ENCODE data around the gene PIP5K1B.

Gene PIP5K1B

GRCh38 chr9:68793605-68794343 lies 88.7 kb downstream of the PIP5K1B start:
- Histone ChIP-seq H3K4me3 (ENCODE audit: low read depth in 1 of 2, low read length in 2 of 2) (no peak overlapping the region), H3K27ac (ENCODE audit: low read length) (no peak overlapping the region), H2AFZ (ENCODE audit: low read depth, low read length) (no peak overlapping the region), H4K20me1 (ENCODE audit: insufficient read depth, low read length) (no peaks in the 10 kb centered on the region), H3K27me3 (ENCODE audit: insufficient read depth, low read length, poor library complexity) (peaks cover 3% of the 10 kb centered on the region), H3K4me2 (ENCODE audit: insufficient read depth, low read length) (no peak overlapping the region), H3K4me1 (ENCODE audit: insufficient read depth, low read length) (peaks cover 7% of the 10 kb centered on the region), H3K9me3 (ENCODE audit: insufficient read depth, low read length, severe bottlenecking) (no peaks in the 10 kb centered on the region), H3K9ac (ENCODE audit: low read depth, low read length) (no peak overlapping the region), H3K79me2 (ENCODE audit: insufficient read depth, low read length) (no peaks in the 10 kb centered on the region), H3K36me3 (ENCODE audit: insufficient read depth, low read length) (no peaks in the 10 kb centered on the region)
- ATAC-seq (ENCODE audit: insufficient read depth, low read depth), result no peak
- TF ChIP-seq EZH2 (IDR thresholded peaks at IDR 0.05; ENCODE audit: borderline replicate concordance, low read depth, low read length, severe bottlenecking) (no peak), CTCF (IDR thresholded peaks at IDR 0.05; ENCODE audit: borderline replicate concordance, extremely low read depth, low read length, poor library complexity, severe bottlenecking) (no peak)
- no peak for DNase-seq

- Histone ChIP-seq H3K9me3 (ENCODE audit: insufficient read depth, low read length, severe bottlenecking) (no peaks in the 10 kb centered on the region), H4K20me1 (ENCODE audit: insufficient read depth, low read length) (no peaks in the 10 kb centered on the region), H3K79me2 (ENCODE audit: insufficient read depth, low read length) (no peaks in the 10 kb centered on the region), H3K4me1 (ENCODE audit: insufficient read depth, low read length) (peaks cover 8% of the 10 kb centered on the region), H3K4me3 (ENCODE audit: low read depth in 1 of 2, low read length in 2 of 2) (no peak overlapping the region), H2AFZ (ENCODE audit: low read depth, low read length) (no peak overlapping the region), H3K9ac (ENCODE audit: low read depth, low read length) (no peak overlapping the region), H3K27me3 (ENCODE audit: insufficient read depth, low read length, poor library complexity) (peaks cover 3% of the 10 kb centered on the region), H3K4me2 (ENCODE audit: insufficient read depth, low read length) (no peak overlapping the region), H3K27ac (ENCODE audit: low read length) (no peak overlapping the region), H3K36me3 (ENCODE audit: insufficient read depth, low read length) (no peaks in the 10 kb centered on the region)
- ATAC-seq (ENCODE audit: insufficient read depth, low read depth), result no peak
- TF ChIP-seq CTCF (IDR thresholded peaks at IDR 0.05; ENCODE audit: borderline replicate concordance, extremely low read depth, low read length, poor library complexity, severe bottlenecking), result no peak
- TF ChIP-seq EZH2 (IDR thresholded peaks at IDR 0.05; ENCODE audit: borderline replicate concordance, low read depth, low read length, severe bottlenecking), result no peak
- DNase-seq, result no peak
Measured at GRCh38 chr9:68794898-68795297, 89.9 kb downstream of the PIP5K1B start.

DNA sequence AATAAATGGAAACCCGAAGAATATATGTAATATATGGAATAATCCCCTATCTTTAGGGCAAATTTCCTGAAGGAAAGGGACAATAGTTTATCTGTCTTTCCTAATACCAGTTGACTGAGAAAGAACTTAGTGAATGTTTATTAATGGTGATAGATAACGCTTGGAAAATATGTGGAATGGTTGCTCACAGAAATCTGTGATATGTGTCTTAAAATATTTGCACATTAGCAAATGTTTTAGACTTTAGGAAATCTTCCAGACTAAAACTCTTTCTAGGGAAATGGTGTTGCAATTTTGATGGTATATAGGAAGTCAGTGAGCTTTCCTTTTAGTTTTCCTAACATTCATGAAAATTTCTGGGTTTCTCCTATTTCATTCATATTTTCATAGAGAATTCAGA lies 90.4 kb downstream of the PIP5K1B start:
- no peaks in the 10 kb centered on the region for H4K20me1 ChIP-seq (ENCODE audit: insufficient read depth, low read length)
- no peaks in the 10 kb centered on the region for H3K79me2 ChIP-seq (ENCODE audit: insufficient read depth, low read length)
- peaks cover 3% of the 10 kb centered on the region for H3K27me3 ChIP-seq (ENCODE audit: insufficient read depth, low read length, poor library complexity)
- DNase-seq, result no peak
- no peak overlapping the region for H3K27ac ChIP-seq (ENCODE audit: low read length)
- no peak overlapping the region for H3K4me2 ChIP-seq (ENCODE audit: insufficient read depth, low read length)
- ATAC-seq (ENCODE audit: insufficient read depth, low read depth), result no peak
- TF ChIP-seq CTCF (IDR thresholded peaks at IDR 0.05; ENCODE audit: borderline replicate concordance, extremely low read depth, low read length, poor library complexity, severe bottlenecking) (no peak), EZH2 (IDR thresholded peaks at IDR 0.05; ENCODE audit: borderline replicate concordance, low read depth, low read length, severe bottlenecking) (no peak)
- H3K9me3 ChIP-seq (ENCODE audit: insufficient read depth, low read length, severe bottlenecking), result no peaks in the 10 kb centered on the region
- H2AFZ ChIP-seq (ENCODE audit: low read depth, low read length), result no peak overlapping the region
- no peaks in the 10 kb centered on the region for H3K36me3 ChIP-seq (ENCODE audit: insufficient read depth, low read length)
- no peak overlapping the region for H3K4me3 ChIP-seq (ENCODE audit: low read depth in 1 of 2, low read length in 2 of 2)
- H3K4me1 ChIP-seq (ENCODE audit: insufficient read depth, low read length), result peaks cover 8% of the 10 kb centered on the region
- H3K9ac ChIP-seq (ENCODE audit: low read depth, low read length), result no peak overlapping the region
